Left cardiac atrium (tissue), 4 donors: ENCODE results near the gene C22orf39. TPM values are rescaled to one million over a fixed set of nuclear protein-coding genes. Genes with fewer than 3 reads are reported as not detected.
A peak's percentile ranks its signal among the peaks of the same experiment; 100 is the strongest.
"Not testable (repeated sequence)": the region's sequence is repeated elsewhere in the genome, so short reads cannot be mapped to it uniquely, and the experiment has no call there.

Source experiments
- ATAC-seq, 2 donors: fragments of 200-7000 bp; cut with Tn5 transposase; one replicate each; pipeline ENCODE4 v1.9.1; 2020; ENCODE audit warnings: mild to moderate bottlenecking in 2 of 2, moderate library complexity in 2 of 2
- DNase-seq: peaks from one replicate; pipeline ENCODE4 v3.0.0-alpha.2; 2020
- intact Hi-C, 2 donors: fragments of 100-400 bp; cut with DNase I; formaldehyde crosslinking; loops; one replicate each; pipeline versions ENCODE4 v1.14.1 to v1.15.1; 2022 to 2023
- total RNA-seq, 2 donors: library from RNA; stranded (reverse); fragmentation: NEBNext Ultra II Directional; extraction: Animal tissue kit (Norgen Biotek cat#: 25700); gene quantifications; one replicate each; pipeline ENCODE4 v1.2.1, GENCODE V29; 2021
- donor health status: DM: no; HTN: yes; CAD: no.
- donor health status: DM: no; HTN: yes; CAD: no; lungs with severe emphysema.
- donor health status: DM: yes; HTN: yes; CAD: no.
- donor health status: Dilated cardiomyopathy.

C22orf39 gene
- total RNA-seq, 2 donors from 2014 or later: 38.3 to 48.0 TPM

GRCh38 chr22:19436444-19437161 lies 10.9 kb downstream of the C22orf39 start:
- intact Hi-C loops: loop anchor here in 1 of 2 donors (10.0 kb wide), 1 partner anchor 142 kb away; the partner anchor contains the start of gene CLTCL1
- not testable (repeated sequence) for DNase-seq, ATAC-seq

GRCh38 chr22:19434829-19435580 lies 12.5 kb downstream of the C22orf39 start:
- intact Hi-C loops: loop anchor here in 1 of 2 donors (10.0 kb wide), 1 partner anchor 140 kb away; the partner anchor contains the start of gene CLTCL1
- DNase-seq (no peak), ATAC-seq (no peak)

- intact Hi-C loops: loop anchor here in 1 of 2 donors (10.0 kb wide), 1 partner anchor 140 kb away; the partner anchor contains the start of gene CLTCL1
- no peak for ATAC-seq
- DNase-seq: no peak
These were observed 13.1 kb downstream of the C22orf39 start for GRCh38 chr22:19434401-19434800.

- ATAC-seq (peak; percentile 97 to 98), DNase-seq (peak; percentile 97)
- intact Hi-C loops: loop anchor here in 1 of 2 donors (10.0 kb wide), 1 partner anchor 137 kb away; the partner anchor contains the start of gene CLTCL1
These were observed 15.2 kb downstream of the C22orf39 start, which contains the start of gene MRPL40 for GRCh38 chr22:19432133-19432851. Gene MRPL40 (plus strand): TSS chr22:19432545. CDS start chr22:19432555, 10 bp downstream.

GRCh38 chr22:19431649-19432132 lies 15.8 kb downstream of the C22orf39 start, which contains the start of gene HIRA:
Gene HIRA (minus strand): TSS chr22:19431733. CDS start chr22:19431476, 257 bp downstream.
- intact Hi-C loops: loop anchor here in 1 of 2 donors (10.0 kb wide), 1 partner anchor 137 kb away; the partner anchor contains the start of gene CLTCL1
- peak; percentile 78 to 87 for ATAC-seq
- DNase-seq: peak; percentile 83

GRCh38 chr22:19430890-19431541 lies 16.5 kb downstream of the C22orf39 start:
- intact Hi-C loops: loop anchor here in 1 of 2 donors (10.0 kb wide), 1 partner anchor 136 kb away; the partner anchor contains the start of gene CLTCL1
- no peak for ATAC-seq
- DNase-seq: peak; percentile 31

- DNase-seq (peak; percentile 40), ATAC-seq (no peak)
These were observed 17.3 kb downstream of the C22orf39 start for GRCh38 chr22:19429950-19430889.

GRCh38 chr22:19424186-19424500 lies 23.4 kb downstream of the C22orf39 start:
- ATAC-seq (no peak), DNase-seq (no peak)
- intact Hi-C loops: no loop called here

More at GRCh38 chr22:19429950-19430889, 17.3 kb downstream of the C22orf39 start:
- intact Hi-C loops: loop anchor here in 1 of 2 donors (10.0 kb wide), 1 partner anchor 135 kb away; the partner anchor contains the start of gene CLTCL1

GRCh38 chr22:19422440-19423301 lies 24.8 kb downstream of the C22orf39 start:
- ATAC-seq (no peak), DNase-seq (no peak)
- intact Hi-C loops: no loop called here

GRCh38 chr22:19420321-19420720 lies 27.2 kb downstream of the C22orf39 start:
- intact Hi-C loops: no loop called here
- ATAC-seq (no peak), DNase-seq (no peak)

- no peak for DNase-seq
- ATAC-seq: peak; percentile 34 to 57
- intact Hi-C loops: no loop called here
These were observed 27.9 kb downstream of the C22orf39 start for GRCh38 chr22:19419464-19420178.

GRCh38 chr22:19419086-19419463 lies 28.4 kb downstream of the C22orf39 start:
- intact Hi-C loops: no loop called here
- ATAC-seq: no peak

GRCh38 chr22:19412923-19413322 lies 34.6 kb downstream of the C22orf39 start:
- ATAC-seq (no peak), DNase-seq (no peak)
- intact Hi-C loops: no loop called here

More at GRCh38 chr22:19419086-19419463, 28.4 kb downstream of the C22orf39 start:
- DNase-seq: no peak

GRCh38 chr22:19412478-19412877 lies 35.0 kb downstream of the C22orf39 start:
- intact Hi-C loops: no loop called here
- ATAC-seq: no peak
- DNase-seq: no peak

- ATAC-seq: peak; percentile 9 to 26
- DNase-seq: no peak
- intact Hi-C loops: no loop called here
These were observed 35.8 kb downstream of the C22orf39 start for GRCh38 chr22:19411690-19412045.
